Endothelial cell of umbilical vein (primary cell): ENCODE results near the gene RASIP1.

Experiments
- CTCF ChIP-seq, 2 donors: IDR thresholded peaks; 1 replicate in 1 of 2; 2 replicates in 1 of 2; pipeline ENCODE4 v1.5.1; 2011; ENCODE audit warnings: low read length in 2 of 2, mild to moderate bottlenecking in 2 of 2, moderate library complexity in 2 of 2, control low read depth in 1 of 2, inconsistent platforms in 1 of 2, low read depth in 1 of 2; ENCODE audit not compliant: insufficient read depth in 1 of 2; ENCODE audit errors: extremely low read depth in 1 of 2
- EZH2 ChIP-seq: IDR thresholded peaks from 2 replicates; pipeline ENCODE4 v1.6.1; 2012; ENCODE audit warnings: borderline replicate concordance, low read depth, mild to moderate bottlenecking, moderate library complexity, low read length, inconsistent platforms; ENCODE audit not compliant: severe bottlenecking
- GATA2 ChIP-seq: IDR thresholded peaks from 2 replicates; pipeline ENCODE4 v1.7.0; 2011; ENCODE audit warnings: low read depth, mild to moderate bottlenecking, moderate library complexity, mixed read lengths, low read length; ENCODE audit not compliant: insufficient read length, insufficient read depth
- MAX ChIP-seq: IDR thresholded peaks from 2 replicates; pipeline ENCODE4 v1.6.1; 2011; ENCODE audit not compliant: insufficient read depth, insufficient read length
- MYC ChIP-seq: IDR thresholded peaks from one replicate; pipeline ENCODE4 v1.6.1; 2011; ENCODE audit warnings: mild to moderate bottlenecking, low read depth, low read length
- POLR2A ChIP-seq: IDR thresholded peaks from 2 replicates; pipeline ENCODE4 v1.6.1; 2012; ENCODE audit warnings: low read depth, mild to moderate bottlenecking, control low read depth, low read length
- POLR2AphosphoS5 ChIP-seq: IDR thresholded peaks from 2 replicates; pipeline ENCODE4 v1.6.1; 2012; ENCODE audit warnings: low read depth, mild to moderate bottlenecking, control low read depth, low read length, moderate library complexity; ENCODE audit not compliant: insufficient read depth

GRCh38 chr19:48726556-48726955 lies 13.9 kb downstream of the RASIP1 start:
- TF ChIP-seq CTCF (IDR thresholded peaks at IDR 0.05; ENCODE audit: extremely low read depth in 1 of 2, insufficient read depth in 1 of 2, low read depth in 1 of 2, low read length in 2 of 2) (no peak), MAX (no peak), POLR2A (no peak), EZH2 (no peak), POLR2AphosphoS5 (peak; percentile 32), GATA2 (no peak), MYC (no peak)
